Suprapubic skin (tissue), 4 donors: ENCODE measurements around the gene SEMA4G.

Experiments
- EP300 ChIP-seq: sonication (generic); formaldehyde crosslinking; IDR thresholded peaks from one replicate; pipeline ENCODE4 v1.6.1; 2017; ENCODE audit warnings: antibody characterized with exemption
- POLR2A ChIP-seq, 2 donors: fragments of 450-650 bp; IDR thresholded peaks; one replicate each; pipeline ENCODE4 v1.6.1; 2017; ENCODE audit warnings: antibody characterized with exemption in 2 of 2, mild to moderate bottlenecking in 2 of 2, moderate library complexity in 2 of 2
- POLR2AphosphoS5 ChIP-seq, 3 donors: sonication (generic); formaldehyde crosslinking; IDR thresholded peaks; one replicate each; pipeline ENCODE4 v1.6.1; 2017; ENCODE audit warnings: antibody characterized with exemption in 3 of 3
- TF ChIP-seq, protein P1 (sequence below), 2 donors: fragments of 200-600 bp in 1 of 2; fragments of 450-650 bp in 1 of 2; sonication (generic) in 1 of 2; IDR thresholded peaks; one replicate each; pipeline ENCODE4 v1.5.1; 2016 to 2019; ENCODE audit warnings: antibody characterized with exemption in 2 of 2, mild to moderate bottlenecking in 1 of 2, moderate library complexity in 1 of 2

DNA sequence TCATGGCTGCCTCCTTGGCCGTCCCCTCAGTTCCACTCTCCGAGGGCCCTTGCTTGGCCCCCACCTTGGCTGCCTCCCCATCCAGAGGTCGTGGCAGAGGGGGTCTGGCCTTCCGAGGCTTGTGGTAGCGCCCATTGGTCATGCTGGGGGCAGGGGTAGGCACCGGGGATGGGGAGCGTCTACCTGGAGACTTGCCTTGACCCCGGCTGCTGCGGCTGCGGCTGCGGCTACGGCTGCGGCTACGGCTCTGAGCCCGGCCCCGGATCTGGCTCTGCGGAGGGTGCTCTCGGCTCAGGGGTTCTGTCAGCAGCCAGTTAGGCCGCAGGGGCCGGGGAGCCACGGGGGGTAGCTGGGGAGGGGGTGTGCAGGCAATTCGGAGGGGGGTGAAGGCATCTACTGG is 41.0 kb downstream of the SEMA4G start:
- no peak for TF ChIP-seq POLR2A (IDR thresholded peaks at IDR 0.05)
- TF ChIP-seq, protein P1, sequence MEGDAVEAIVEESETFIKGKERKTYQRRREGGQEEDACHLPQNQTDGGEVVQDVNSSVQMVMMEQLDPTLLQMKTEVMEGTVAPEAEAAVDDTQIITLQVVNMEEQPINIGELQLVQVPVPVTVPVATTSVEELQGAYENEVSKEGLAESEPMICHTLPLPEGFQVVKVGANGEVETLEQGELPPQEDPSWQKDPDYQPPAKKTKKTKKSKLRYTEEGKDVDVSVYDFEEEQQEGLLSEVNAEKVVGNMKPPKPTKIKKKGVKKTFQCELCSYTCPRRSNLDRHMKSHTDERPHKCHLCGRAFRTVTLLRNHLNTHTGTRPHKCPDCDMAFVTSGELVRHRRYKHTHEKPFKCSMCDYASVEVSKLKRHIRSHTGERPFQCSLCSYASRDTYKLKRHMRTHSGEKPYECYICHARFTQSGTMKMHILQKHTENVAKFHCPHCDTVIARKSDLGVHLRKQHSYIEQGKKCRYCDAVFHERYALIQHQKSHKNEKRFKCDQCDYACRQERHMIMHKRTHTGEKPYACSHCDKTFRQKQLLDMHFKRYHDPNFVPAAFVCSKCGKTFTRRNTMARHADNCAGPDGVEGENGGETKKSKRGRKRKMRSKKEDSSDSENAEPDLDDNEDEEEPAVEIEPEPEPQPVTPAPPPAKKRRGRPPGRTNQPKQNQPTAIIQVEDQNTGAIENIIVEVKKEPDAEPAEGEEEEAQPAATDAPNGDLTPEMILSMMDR (IDR thresholded peaks at IDR 0.05): no peak
- TF ChIP-seq POLR2AphosphoS5 (IDR thresholded peaks at IDR 0.05): no peak
- TF ChIP-seq EP300: no peak
